ENCODE measurements around the gene TAC3.

The TAC3 gene

GRCh38 chr12:57011438-57012424 is 4.6 kb downstream of the TAC3 start:
- H3K9me3 ChIP-seq (ENCODE audit: control insufficient read depth in 1 of 2, low read length in 2 of 2), result no peaks in the 10 kb centered on the region
- no peaks in the 10 kb centered on the region for H3K27me3 ChIP-seq (ENCODE audit: low read depth, low read length)

DNA sequence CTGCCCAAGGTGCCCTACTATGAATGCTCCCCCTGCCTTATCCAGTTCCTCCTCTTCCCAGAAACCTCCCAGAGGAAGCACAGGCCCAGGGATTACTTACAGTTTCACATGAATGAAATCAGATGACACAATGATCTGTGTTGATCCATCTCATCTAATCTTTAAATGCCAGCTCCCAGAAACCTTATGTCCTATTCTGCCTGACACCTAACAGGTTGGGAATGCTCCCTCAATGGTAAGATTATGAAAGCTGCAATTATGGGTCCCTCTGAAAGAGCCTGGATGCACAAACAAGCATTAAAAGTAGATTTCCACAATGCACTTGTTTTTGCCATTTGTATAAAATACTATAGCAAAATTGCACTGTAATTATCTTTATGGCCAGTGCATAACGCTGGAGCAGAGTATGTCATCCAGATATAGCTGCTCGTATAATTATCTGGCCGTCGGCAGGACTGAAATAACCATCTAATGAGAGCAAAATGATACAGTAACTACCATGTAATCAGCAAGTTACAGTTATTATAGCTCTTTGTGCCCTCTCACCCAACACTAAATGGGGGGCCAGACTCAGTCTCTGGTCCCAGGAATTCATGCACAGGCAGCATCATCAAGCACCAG is 5.6 kb downstream of the TAC3 start:
- no peaks in the 10 kb centered on the region for H3K27me3 ChIP-seq (ENCODE audit: low read depth, low read length)
- H3K4me1 ChIP-seq (ENCODE audit: control insufficient read depth in 1 of 2, insufficient read depth in 2 of 2, low read length in 2 of 2), result peaks cover 11 to 17% of the 10 kb centered on the region in 2 donors
- no peaks in the 10 kb centered on the region for H3K9me3 ChIP-seq (ENCODE audit: control insufficient read depth in 1 of 2, low read length in 2 of 2)
- no peaks in the 10 kb centered on the region for H3K36me3 ChIP-seq (ENCODE audit: control insufficient read depth in 1 of 2, insufficient read depth in 2 of 2, low read length in 2 of 2)
- H3K27ac ChIP-seq (ENCODE audit: low read length), result no peak overlapping the region
- H3K4me3 ChIP-seq (ENCODE audit: low read depth in 1 of 2, low read length in 2 of 2), result no peak overlapping the region

More at GRCh38 chr12:57011438-57012424, 4.6 kb downstream of the TAC3 start:
- H3K27ac ChIP-seq (ENCODE audit: low read length), result no peak overlapping the region
- H3K4me3 ChIP-seq (ENCODE audit: low read depth in 1 of 2, low read length in 2 of 2), result no peak overlapping the region
- H3K36me3 ChIP-seq (ENCODE audit: control insufficient read depth in 1 of 2, insufficient read depth in 2 of 2, low read length in 2 of 2), result no peaks in the 10 kb centered on the region
- peaks cover 10 to 13% of the 10 kb centered on the region in 2 donors for H3K4me1 ChIP-seq (ENCODE audit: control insufficient read depth in 1 of 2, insufficient read depth in 2 of 2, low read length in 2 of 2)

- peaks cover 16 to 24% of the 10 kb centered on the region in 2 donors for H3K4me1 ChIP-seq (ENCODE audit: control insufficient read depth in 1 of 2, insufficient read depth in 2 of 2, low read length in 2 of 2)
- H3K36me3 ChIP-seq (ENCODE audit: control insufficient read depth in 1 of 2, insufficient read depth in 2 of 2, low read length in 2 of 2), result no peaks in the 10 kb centered on the region
- H3K27me3 ChIP-seq (ENCODE audit: low read depth, low read length), result no peaks in the 10 kb centered on the region
- H3K27ac ChIP-seq (ENCODE audit: low read length), result no peak overlapping the region
- H3K4me3 ChIP-seq (ENCODE audit: low read depth in 1 of 2, low read length in 2 of 2), result no peak overlapping the region
- no peaks in the 10 kb centered on the region for H3K9me3 ChIP-seq (ENCODE audit: control insufficient read depth in 1 of 2, low read length in 2 of 2)
Measured at GRCh38 chr12:57009949-57010626, 6.2 kb downstream of the TAC3 start.

DNA sequence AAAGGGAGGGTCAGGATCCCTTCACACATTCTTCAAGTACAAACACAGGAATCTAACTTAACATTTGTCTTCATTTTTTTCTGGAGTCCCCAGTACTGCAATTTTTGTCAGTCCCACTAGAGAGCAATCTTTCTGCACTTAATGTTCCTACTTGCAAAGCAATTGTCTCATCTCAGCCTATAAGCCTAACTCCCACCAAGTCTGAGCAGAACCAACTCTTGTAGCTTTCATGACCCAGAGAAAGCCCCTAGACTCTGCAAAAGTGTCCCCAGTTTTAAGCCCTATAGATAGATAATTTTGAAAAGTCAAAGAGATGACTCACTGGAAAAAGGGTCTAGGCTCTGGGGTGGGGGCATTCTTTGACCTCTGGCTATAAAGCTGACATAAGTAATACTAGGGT is 8.2 kb downstream of the TAC3 start:
- H3K27me3 ChIP-seq (ENCODE audit: low read depth, low read length), result no peaks in the 10 kb centered on the region
- no peak overlapping the region for H3K4me3 ChIP-seq (ENCODE audit: low read depth in 1 of 2, low read length in 2 of 2)
- H3K4me1 ChIP-seq (ENCODE audit: control insufficient read depth in 1 of 2, insufficient read depth in 2 of 2, low read length in 2 of 2), result peaks cover 21 to 28% of the 10 kb centered on the region in 2 donors
- no peak overlapping the region for H3K27ac ChIP-seq (ENCODE audit: low read length)
- H3K36me3 ChIP-seq (ENCODE audit: control insufficient read depth in 1 of 2, insufficient read depth in 2 of 2, low read length in 2 of 2), result peaks cover 12 to 15% of the 10 kb centered on the region in 2 donors
- no peaks in the 10 kb centered on the region for H3K9me3 ChIP-seq (ENCODE audit: control insufficient read depth in 1 of 2, low read length in 2 of 2)

- Histone ChIP-seq H3K4me1 (ENCODE audit: control insufficient read depth in 1 of 2, insufficient read depth in 2 of 2, low read length in 2 of 2) (peaks cover 21 to 30% of the 10 kb centered on the region in 2 donors), H3K9me3 (ENCODE audit: control insufficient read depth in 1 of 2, low read length in 2 of 2) (no peaks in the 10 kb centered on the region), H3K36me3 (ENCODE audit: control insufficient read depth in 1 of 2, insufficient read depth in 2 of 2, low read length in 2 of 2) (peaks cover 24 to 27% of the 10 kb centered on the region in 2 donors), H3K4me3 (ENCODE audit: low read depth in 1 of 2, low read length in 2 of 2) (peak overlapping the region; percentile 29 to 43), H3K27me3 (ENCODE audit: low read depth, low read length) (no peaks in the 10 kb centered on the region), H3K27ac (ENCODE audit: low read length) (no peak overlapping the region)
Measured at GRCh38 chr12:57006809-57007475, 9.4 kb downstream of the TAC3 start.

DNA sequence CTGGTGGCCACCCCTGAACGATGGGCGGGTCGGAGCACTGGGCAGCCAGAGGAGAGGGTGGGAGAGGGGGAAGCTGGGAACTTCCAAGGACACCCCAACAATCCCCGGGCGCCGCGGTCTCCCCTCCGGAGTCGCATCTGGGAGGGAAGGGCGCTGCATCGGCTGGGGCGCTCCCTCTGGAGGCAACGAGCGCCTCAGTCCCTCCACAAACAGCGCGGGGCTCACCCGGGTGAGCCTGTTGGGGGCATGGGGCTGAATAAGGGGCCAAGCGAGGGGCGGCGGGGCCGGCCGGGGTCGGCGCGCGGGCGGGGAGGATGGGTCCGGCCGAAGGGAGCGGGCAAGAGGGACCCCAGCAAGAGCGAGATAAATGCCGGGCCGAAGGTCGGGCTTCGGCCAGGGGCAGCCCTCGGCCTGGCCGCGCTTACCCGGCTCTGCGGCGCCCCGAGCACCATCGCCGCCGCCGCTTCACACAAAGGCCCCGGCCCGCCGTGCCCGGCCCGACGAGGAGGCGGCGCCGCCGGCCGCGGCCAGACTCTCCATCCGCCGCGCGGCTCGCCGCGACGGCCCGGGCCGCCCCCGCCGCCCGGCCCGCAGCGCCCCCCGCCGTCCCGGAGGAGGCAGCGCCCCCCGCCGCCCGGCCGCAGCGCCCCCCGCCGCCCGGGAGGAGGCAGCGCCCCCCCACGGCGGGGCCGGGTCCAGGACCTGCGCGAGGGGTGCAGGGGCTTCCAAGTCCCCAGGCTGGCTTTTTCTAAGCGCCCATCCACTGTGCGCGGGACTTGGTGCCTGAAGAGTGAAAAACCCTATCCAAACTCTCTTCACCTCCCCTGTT is 10.1 kb downstream of the TAC3 start, which contains the start of gene ZBTB39:
ZBTB39 (minus strand) TSS at position 567 of the 829 bp plus-strand sequence. CDS start 1,629 bp downstream, outside the sequence.
- Histone ChIP-seq H3K4me3 (ENCODE audit: low read depth in 1 of 2, low read length in 2 of 2) (peak within 1 kb of the TSS; percentile 78 to 85), H3K36me3 (ENCODE audit: control insufficient read depth in 1 of 2, insufficient read depth in 2 of 2, low read length in 2 of 2) (peaks cover 24 to 32% of the 10 kb centered on the region in 2 donors), H3K27me3 (ENCODE audit: low read depth, low read length) (no peaks in the 10 kb centered on the region), H3K4me1 (ENCODE audit: control insufficient read depth in 1 of 2, insufficient read depth in 2 of 2, low read length in 2 of 2) (peaks cover 21 to 38% of the 10 kb centered on the region in 2 donors), H3K27ac (ENCODE audit: low read length) (peak within 1 kb of the TSS; percentile 56), H3K9me3 (ENCODE audit: control insufficient read depth in 1 of 2, low read length in 2 of 2) (no peaks in the 10 kb centered on the region)

DNA sequence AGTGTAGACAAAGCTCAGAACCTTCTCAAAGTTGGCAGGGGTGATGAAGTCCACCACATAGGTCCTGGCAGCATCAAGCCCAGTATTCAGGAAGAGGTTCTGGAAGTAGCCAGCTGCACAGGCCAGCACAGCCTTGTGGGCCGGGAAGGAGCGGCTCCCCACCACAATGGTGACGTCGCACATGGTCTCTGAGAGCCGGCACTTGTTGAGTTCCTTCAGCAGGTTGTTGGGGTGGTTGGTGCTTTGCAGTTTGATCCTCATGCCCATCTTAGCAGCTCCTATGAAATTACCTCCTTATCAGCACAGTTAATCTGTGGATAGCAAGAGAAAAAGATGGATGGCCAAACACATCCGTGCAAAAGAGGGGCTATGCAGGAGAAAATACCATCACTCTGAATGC is 11.7 kb downstream of the TAC3 start:
- H3K4me3 ChIP-seq (ENCODE audit: low read depth in 1 of 2, low read length in 2 of 2), result no peak overlapping the region
- H3K36me3 ChIP-seq (ENCODE audit: control insufficient read depth in 1 of 2, insufficient read depth in 2 of 2, low read length in 2 of 2), result peaks cover 24 to 32% of the 10 kb centered on the region in 2 donors
- no peak overlapping the region for H3K27ac ChIP-seq (ENCODE audit: low read length)
- H3K9me3 ChIP-seq (ENCODE audit: control insufficient read depth in 1 of 2, low read length in 2 of 2), result no peaks in the 10 kb centered on the region
- no peaks in the 10 kb centered on the region for H3K27me3 ChIP-seq (ENCODE audit: low read depth, low read length)
- peaks cover 21 to 38% of the 10 kb centered on the region in 2 donors for H3K4me1 ChIP-seq (ENCODE audit: control insufficient read depth in 1 of 2, insufficient read depth in 2 of 2, low read length in 2 of 2)

DNA sequence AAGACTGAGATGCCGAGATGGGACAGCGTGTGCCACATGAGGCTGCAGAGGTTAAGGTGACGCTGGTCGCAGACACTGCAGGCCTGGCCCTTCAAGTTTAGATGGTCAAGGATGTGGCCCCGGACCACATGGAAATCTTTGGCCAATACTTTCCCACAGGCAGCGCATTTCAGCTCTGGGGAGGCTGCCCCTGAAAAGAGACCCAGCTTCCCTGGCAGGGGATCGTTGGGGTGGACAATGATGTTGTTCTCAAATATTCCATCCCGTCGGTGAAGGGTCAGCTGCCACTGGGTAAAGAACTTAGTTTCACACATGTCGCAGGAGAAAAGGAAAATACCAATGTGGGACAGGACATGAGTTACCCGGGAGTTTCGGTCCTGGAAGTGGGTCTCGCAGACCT is 12.9 kb downstream of the TAC3 start:
- Histone ChIP-seq H3K9me3 (ENCODE audit: control insufficient read depth in 1 of 2, low read length in 2 of 2) (no peaks in the 10 kb centered on the region), H3K4me1 (ENCODE audit: control insufficient read depth in 1 of 2, insufficient read depth in 2 of 2, low read length in 2 of 2) (peaks cover 18 to 32% of the 10 kb centered on the region in 2 donors), H3K27ac (ENCODE audit: low read length) (no peak overlapping the region), H3K4me3 (ENCODE audit: low read depth in 1 of 2, low read length in 2 of 2) (no peak overlapping the region), H3K36me3 (ENCODE audit: control insufficient read depth in 1 of 2, insufficient read depth in 2 of 2, low read length in 2 of 2) (peaks cover 24 to 36% of the 10 kb centered on the region in 2 donors), H3K27me3 (ENCODE audit: low read depth, low read length) (no peaks in the 10 kb centered on the region)

- Histone ChIP-seq H3K4me3 (ENCODE audit: low read depth in 1 of 2, low read length in 2 of 2) (no peak overlapping the region), H3K27me3 (ENCODE audit: low read depth, low read length) (no peaks in the 10 kb centered on the region), H3K9me3 (ENCODE audit: control insufficient read depth in 1 of 2, low read length in 2 of 2) (no peaks in the 10 kb centered on the region), H3K27ac (ENCODE audit: low read length) (no peak overlapping the region), H3K4me1 (ENCODE audit: control insufficient read depth in 1 of 2, insufficient read depth in 2 of 2, low read length in 2 of 2) (peaks cover 10 to 23% of the 10 kb centered on the region in 2 donors), H3K36me3 (ENCODE audit: control insufficient read depth in 1 of 2, insufficient read depth in 2 of 2, low read length in 2 of 2) (peaks cover 25 to 37% of the 10 kb centered on the region in 2 donors)
Measured at GRCh38 chr12:57001448-57001906, 14.9 kb downstream of the TAC3 start.

- Histone ChIP-seq H3K27ac (ENCODE audit: low read length) (no peak overlapping the region), H3K4me3 (ENCODE audit: low read depth in 1 of 2, low read length in 2 of 2) (no peak overlapping the region), H3K27me3 (ENCODE audit: low read depth, low read length) (no peaks in the 10 kb centered on the region), H3K4me1 (ENCODE audit: control insufficient read depth in 1 of 2, insufficient read depth in 2 of 2, low read length in 2 of 2) (peaks cover 9 to 18% of the 10 kb centered on the region in 2 donors), H3K9me3 (ENCODE audit: control insufficient read depth in 1 of 2, low read length in 2 of 2) (no peaks in the 10 kb centered on the region), H3K36me3 (ENCODE audit: control insufficient read depth in 1 of 2, insufficient read depth in 2 of 2, low read length in 2 of 2) (peaks cover 29 to 37% of the 10 kb centered on the region in 2 donors)
Measured at GRCh38 chr12:57000393-57000792, 15.9 kb downstream of the TAC3 start.
